Measurements from ENCODE around the gene DPH7. TPM values are rescaled to one million over a fixed set of nuclear protein-coding genes. Genes with fewer than 3 reads are reported as not detected.

DPH7 gene
- total and polyA plus RNA-seq, 4 donors, result 7.9 to 18.9 (median 12.3) TPM

DNA sequence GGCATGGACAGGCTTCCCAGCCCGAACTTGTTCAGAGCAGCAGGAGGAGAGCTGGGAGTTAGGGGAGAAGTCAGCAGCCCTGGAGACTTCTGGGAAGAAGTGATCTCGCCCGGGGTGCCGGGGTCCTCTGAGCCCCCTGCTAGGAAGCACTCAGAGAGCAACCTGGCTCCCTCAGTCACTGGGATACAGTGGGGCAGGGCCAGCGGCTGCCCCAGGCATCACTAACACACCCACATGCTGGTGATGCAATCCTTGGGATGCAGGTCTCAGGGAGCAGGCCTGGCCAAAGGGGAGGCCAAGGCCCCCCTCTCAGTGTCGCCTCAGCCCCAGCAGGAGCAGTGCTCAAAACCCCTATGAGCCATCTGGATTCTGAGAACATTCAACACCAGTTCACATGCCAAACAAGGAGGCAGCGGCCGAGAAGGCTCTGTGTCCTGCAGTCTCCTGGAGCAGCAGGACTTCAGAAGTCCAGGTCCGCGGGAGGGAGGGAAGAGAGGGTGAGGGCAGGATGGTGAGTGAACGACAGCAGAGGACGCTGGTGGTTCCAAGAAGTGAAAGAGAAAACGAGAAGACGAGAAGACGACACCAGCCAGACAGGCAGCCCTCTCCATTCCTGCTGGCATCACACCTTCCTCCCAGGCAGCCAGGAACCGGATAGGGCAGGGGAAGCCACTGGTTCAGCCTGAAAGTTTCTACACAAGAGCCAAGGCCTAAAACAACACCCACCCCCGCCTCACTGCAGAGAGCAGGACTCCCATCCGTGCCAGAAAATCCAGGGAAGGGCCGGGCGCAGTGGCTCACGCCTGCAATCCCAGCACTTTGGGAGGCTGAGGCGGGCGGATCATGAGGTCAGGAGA, 30.8 kb downstream of the DPH7 start:
- Histone ChIP-seq H3K4me1 (ENCODE audit: control insufficient read depth in 4 of 4, insufficient read depth in 4 of 4, low read length in 3 of 4) (peaks cover 11 to 41% (median 24%) of the 10 kb centered on the region in 4 donors), H3K9me3 (ENCODE audit: control insufficient read depth in 4 of 4, low read length in 3 of 4) (no peaks in the 10 kb centered on the region), H3K9ac (ENCODE audit: low read depth in 1 of 2, low read length in 2 of 2) (no peak overlapping the region), H3K36me3 (ENCODE audit: control insufficient read depth in 4 of 4, insufficient read depth in 3 of 4, low read depth in 1 of 4, low read length in 3 of 4) (peaks cover 0 to 4% (median 1%) of the 10 kb centered on the region in 4 donors), H3K4me3 (ENCODE audit: low read depth in 1 of 3, low read length in 3 of 3) (no peak overlapping the region), H3K27ac (ENCODE audit: low read depth in 1 of 2, low read length in 2 of 2) (no peak overlapping the region), H3K27me3 (ENCODE audit: control insufficient read depth in 4 of 4, insufficient read depth in 4 of 4, low read length in 3 of 4) (no peaks in the 10 kb centered on the region)
- WGBS, result 94% methylated on average over 23 of the region's 23 CpGs
- TF ChIP-seq, protein P1, sequence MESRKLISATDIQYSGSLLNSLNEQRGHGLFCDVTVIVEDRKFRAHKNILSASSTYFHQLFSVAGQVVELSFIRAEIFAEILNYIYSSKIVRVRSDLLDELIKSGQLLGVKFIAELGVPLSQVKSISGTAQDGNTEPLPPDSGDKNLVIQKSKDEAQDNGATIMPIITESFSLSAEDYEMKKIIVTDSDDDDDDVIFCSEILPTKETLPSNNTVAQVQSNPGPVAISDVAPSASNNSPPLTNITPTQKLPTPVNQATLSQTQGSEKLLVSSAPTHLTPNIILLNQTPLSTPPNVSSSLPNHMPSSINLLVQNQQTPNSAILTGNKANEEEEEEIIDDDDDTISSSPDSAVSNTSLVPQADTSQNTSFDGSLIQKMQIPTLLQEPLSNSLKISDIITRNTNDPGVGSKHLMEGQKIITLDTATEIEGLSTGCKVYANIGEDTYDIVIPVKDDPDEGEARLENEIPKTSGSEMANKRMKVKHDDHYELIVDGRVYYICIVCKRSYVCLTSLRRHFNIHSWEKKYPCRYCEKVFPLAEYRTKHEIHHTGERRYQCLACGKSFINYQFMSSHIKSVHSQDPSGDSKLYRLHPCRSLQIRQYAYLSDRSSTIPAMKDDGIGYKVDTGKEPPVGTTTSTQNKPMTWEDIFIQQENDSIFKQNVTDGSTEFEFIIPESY (IDR thresholded peaks at IDR 0.05), result no peak
- TF ChIP-seq EGR1 (IDR thresholded peaks at IDR 0.05; ENCODE audit: low read depth in 2 of 2) (no peak), FOXA1 (IDR thresholded peaks at IDR 0.05) (no peak), FOXA2 (IDR thresholded peaks at IDR 0.05) (no peak), SP1 (IDR thresholded peaks at IDR 0.05) (no peak), HNF4A (conservative IDR thresholded peaks at IDR 0.05) (no peak)
- TF ChIP-seq, protein P2, sequence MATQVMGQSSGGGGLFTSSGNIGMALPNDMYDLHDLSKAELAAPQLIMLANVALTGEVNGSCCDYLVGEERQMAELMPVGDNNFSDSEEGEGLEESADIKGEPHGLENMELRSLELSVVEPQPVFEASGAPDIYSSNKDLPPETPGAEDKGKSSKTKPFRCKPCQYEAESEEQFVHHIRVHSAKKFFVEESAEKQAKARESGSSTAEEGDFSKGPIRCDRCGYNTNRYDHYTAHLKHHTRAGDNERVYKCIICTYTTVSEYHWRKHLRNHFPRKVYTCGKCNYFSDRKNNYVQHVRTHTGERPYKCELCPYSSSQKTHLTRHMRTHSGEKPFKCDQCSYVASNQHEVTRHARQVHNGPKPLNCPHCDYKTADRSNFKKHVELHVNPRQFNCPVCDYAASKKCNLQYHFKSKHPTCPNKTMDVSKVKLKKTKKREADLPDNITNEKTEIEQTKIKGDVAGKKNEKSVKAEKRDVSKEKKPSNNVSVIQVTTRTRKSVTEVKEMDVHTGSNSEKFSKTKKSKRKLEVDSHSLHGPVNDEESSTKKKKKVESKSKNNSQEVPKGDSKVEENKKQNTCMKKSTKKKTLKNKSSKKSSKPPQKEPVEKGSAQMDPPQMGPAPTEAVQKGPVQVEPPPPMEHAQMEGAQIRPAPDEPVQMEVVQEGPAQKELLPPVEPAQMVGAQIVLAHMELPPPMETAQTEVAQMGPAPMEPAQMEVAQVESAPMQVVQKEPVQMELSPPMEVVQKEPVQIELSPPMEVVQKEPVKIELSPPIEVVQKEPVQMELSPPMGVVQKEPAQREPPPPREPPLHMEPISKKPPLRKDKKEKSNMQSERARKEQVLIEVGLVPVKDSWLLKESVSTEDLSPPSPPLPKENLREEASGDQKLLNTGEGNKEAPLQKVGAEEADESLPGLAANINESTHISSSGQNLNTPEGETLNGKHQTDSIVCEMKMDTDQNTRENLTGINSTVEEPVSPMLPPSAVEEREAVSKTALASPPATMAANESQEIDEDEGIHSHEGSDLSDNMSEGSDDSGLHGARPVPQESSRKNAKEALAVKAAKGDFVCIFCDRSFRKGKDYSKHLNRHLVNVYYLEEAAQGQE (IDR thresholded peaks at IDR 0.05), result no peak
- no peak for DNase-seq (ENCODE audit: low spot score)

- DNase-seq (ENCODE audit: low spot score), result no peak
- Histone ChIP-seq H3K4me3 (ENCODE audit: low read depth in 1 of 3, low read length in 3 of 3) (no peak overlapping the region), H3K9me3 (ENCODE audit: control insufficient read depth in 4 of 4, low read length in 3 of 4) (no peaks in the 10 kb centered on the region), H3K9ac (ENCODE audit: low read depth in 1 of 2, low read length in 2 of 2) (no peak overlapping the region), H3K36me3 (ENCODE audit: control insufficient read depth in 4 of 4, insufficient read depth in 3 of 4, low read depth in 1 of 4, low read length in 3 of 4) (peaks cover 0 to 23% (median 8%) of the 10 kb centered on the region in 4 donors), H3K27ac (ENCODE audit: low read depth in 1 of 2, low read length in 2 of 2) (no peak overlapping the region), H3K4me1 (ENCODE audit: control insufficient read depth in 4 of 4, insufficient read depth in 4 of 4, low read length in 3 of 4) (peaks cover 7 to 26% (median 14%) of the 10 kb centered on the region in 4 donors), H3K27me3 (ENCODE audit: control insufficient read depth in 4 of 4, insufficient read depth in 4 of 4, low read length in 3 of 4) (no peaks in the 10 kb centered on the region)
- 85% methylated on average over 10 of the region's 10 CpGs for WGBS
- TF ChIP-seq ATF3 (IDR thresholded peaks at IDR 0.05) (no peak), EGR1 (IDR thresholded peaks at IDR 0.05; ENCODE audit: low read depth in 2 of 2) (no peak), FOXA1 (IDR thresholded peaks at IDR 0.05) (no peak), HNF4A (conservative IDR thresholded peaks at IDR 0.05) (no peak), NR2F2 (IDR thresholded peaks at IDR 0.05) (no peak), YY1 (IDR thresholded peaks at IDR 0.05) (no peak)
- TF ChIP-seq, protein P1 (IDR thresholded peaks at IDR 0.05), result no peak
These were observed 33.6 kb downstream of the DPH7 start for GRCh38 chr9:137545123-137545522.

Data from liver (tissue), 9 donors.